ENCODE results near the gene STING1. TPM values are rescaled to one million over a fixed set of nuclear protein-coding genes. Genes with fewer than 3 reads are reported as not detected.

Gene STING1
- total and polyA plus RNA-seq, 2 of the 8 experiments (the other 6 are each of a cell fraction or from before 2014, with no cell fraction given): 0.26 to 0.47 TPM

- TF ChIP-seq RNF2 (IDR thresholded peaks at IDR 0.05; ENCODE audit: borderline replicate concordance, low read depth, low read length, missing control alignments, poor library complexity, severe bottlenecking): no peak
- no peak for TF ChIP-seq SIX5 (IDR thresholded peaks at IDR 0.05; ENCODE audit: low read depth, low read length)
- TF ChIP-seq BACH1 (IDR thresholded peaks at IDR 0.05; ENCODE audit: low read length): no peak
- TF ChIP-seq MAX (IDR thresholded peaks at IDR 0.05): no peak
- TF ChIP-seq E2F6 (IDR thresholded peaks at IDR 0.05): no peak
- no peak for TF ChIP-seq NANOG (IDR thresholded peaks at IDR 0.05; ENCODE audit: insufficient read depth, low read depth, low read length, poor library complexity, severe bottlenecking)
- no peak for TF ChIP-seq ATF3 (IDR thresholded peaks at IDR 0.05; ENCODE audit: insufficient read depth, low read depth, low read length)
These were observed 35.4 kb downstream of the STING1 start (continued) for GRCh38 chr5:139446956-139447779.
